Hematopoietic multipotent progenitor cell treated with erythropoietin and hydrocortisone succinate and interleukin-3 and kit ligand, for 8 days (in vitro differentiated cells): ENCODE data around the gene SLN.
"Not testable (repeated sequence)": the region's sequence is repeated elsewhere in the genome, so short reads cannot be mapped to it uniquely, and the experiment has no call there.

Experiments used
- DNase-seq: peaks from one replicate; pipeline ENCODE4 v3.0.0-alpha.2; 2015

Gene SLN

GRCh38 chr11:107711861-107712755 lies at the start of gene SLN:
Gene SLN, minus strand, starts transcription at chr11:107712056.
- no peak for DNase-seq

GRCh38 chr11:107758719-107759355 lies 47.0 kb upstream of the SLN start:
- not testable (repeated sequence) for DNase-seq

DNA sequence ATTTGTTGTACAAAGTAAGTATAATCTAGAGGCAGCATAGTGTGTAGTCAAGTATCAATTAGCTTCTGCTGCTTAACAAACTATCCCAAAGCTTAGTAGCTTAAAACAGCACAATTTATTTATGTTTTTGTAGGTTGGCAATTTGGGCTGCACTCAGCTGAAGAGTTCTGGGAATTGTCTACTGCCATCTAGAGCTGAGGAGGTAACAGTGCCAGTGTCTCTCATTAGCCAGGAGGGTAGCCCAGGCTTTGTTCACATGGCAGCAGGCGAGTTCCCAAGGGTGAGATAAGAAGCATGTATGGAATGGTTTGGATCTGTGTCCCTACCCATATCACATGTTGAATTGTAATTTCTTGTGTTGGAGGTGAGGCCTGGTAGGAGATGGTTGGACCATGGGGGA lies 45.8 kb upstream of the SLN start:
- no peak for DNase-seq

- DNase-seq = no peak
Observed at GRCh38 chr11:107756553-107756952, 44.7 kb upstream of the SLN start.

DNA sequence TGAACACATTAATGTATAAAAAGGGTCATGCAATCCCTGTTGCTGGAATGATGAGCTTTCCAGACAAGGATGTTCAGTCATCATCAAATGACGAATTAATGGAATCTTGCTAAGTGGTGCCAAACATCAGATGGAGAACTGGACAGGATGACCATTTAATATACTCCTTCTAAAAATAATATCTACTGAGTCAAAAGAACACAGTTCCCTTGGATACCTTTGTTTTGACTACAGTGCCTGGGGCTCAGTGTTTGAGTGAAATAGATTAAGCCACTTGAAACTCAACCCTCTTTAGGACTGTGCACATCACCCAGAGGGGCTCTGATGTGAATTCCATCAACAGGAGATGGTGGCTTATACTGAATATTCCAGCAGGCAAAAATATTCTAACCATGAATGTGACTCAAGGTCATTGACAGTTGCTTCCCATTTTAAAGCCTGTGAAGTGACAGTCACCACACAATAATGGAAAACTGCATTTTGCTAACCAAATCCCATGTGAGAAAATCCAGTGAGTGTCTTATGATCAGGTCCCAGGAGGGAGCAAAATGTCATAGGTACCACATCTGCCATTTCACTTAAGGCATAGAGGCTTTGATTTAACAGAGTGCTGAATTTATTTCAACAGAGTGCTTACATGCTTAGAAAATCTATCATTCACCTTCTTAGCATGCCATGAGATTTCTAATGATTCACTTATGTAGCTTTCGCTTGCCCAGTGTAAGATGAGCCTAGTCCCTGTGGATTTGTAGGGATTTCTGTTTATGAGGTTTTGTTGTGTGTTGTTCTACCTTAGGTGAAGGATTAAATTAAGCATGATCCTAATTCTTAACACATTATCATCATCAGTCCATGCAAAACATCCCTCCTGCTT lies 41.3 kb upstream of the SLN start:
- no peak for DNase-seq

DNA sequence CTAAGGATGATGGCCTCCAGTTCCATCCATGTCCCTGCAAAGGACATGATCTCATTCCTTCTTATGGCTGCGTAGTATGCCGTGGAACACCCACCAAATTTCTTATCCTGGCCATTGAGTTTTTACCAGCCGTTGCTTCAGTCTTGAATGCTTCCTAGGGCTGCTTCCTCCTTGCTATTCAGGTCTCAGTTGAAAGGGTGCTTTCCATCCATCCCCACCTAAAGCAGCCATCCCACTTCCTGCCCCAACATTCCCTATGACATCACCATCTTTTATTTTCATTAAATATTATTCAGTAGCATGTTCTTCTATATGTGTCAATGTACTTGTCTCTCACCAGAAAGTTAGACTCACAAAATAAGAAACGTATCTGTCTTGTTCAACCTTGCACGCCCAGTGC lies 40.7 kb upstream of the SLN start:
- DNase-seq = no peak

DNA sequence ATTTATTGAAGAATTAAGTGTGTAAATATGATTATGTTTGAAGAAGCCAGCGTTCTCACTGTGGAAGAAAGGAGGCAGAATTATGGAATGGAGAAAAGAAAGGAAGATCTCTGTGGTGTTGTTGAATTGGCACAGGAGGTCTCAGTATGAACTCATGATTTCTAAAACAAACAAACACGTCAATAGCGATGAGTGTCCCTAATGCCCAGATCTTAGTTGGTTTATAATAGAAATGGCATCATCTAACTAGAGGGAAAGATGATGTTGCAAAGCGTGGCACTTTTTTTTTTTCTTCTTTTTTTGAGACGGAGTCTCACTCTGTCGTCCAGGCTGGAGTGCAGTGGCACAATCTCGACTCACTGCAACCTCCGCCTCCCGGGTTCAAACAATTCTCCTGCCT lies 39.2 kb upstream of the SLN start:
- no peak for DNase-seq

- no peak for DNase-seq
Observed at GRCh38 chr11:107750313-107750712, 38.5 kb upstream of the SLN start.

DNA sequence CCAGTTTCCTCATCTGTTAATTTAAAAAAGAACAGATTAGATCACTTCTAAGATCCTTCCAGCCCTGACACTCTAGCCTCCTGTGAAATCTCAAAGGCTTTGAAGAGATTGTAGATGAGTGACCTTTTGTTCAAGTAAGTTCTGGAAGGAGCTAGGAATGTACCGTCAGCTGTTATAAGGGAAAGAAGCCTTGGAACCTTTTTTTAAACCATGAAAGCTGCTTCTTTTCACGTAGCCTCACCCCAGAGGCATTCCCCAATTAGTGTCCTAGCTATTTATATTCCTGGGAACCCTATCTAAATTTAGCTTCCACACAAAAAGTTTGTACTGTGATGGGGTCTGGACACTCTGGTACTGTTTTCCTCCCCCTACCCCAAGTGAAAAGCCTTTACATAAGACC lies 35.8 kb upstream of the SLN start:
- DNase-seq = no peak

DNA sequence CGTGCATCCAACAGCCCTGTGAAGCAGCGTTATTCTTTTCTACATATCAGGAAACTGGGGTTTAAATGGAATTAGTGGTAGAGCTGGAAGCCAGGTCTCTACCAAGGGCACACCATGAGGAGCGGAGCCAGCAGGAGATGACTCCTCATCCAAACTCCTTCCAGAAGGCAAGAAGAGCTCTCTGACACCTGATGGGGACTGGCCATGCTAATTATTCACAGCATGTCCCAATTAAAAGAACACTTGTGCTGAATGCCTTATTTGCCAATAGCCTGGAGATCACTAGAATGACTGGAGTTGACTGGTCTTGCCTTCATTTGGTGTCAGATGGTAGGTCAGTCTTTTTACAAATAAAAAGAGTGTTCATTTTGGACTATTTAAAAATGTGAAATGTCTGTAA lies 32.9 kb upstream of the SLN start:
- DNase-seq = no peak

- DNase-seq = no peak
Observed at GRCh38 chr11:107743191-107743590, 31.3 kb upstream of the SLN start.

GRCh38 chr11:107741044-107741823 lies 29.4 kb upstream of the SLN start:
- peak; percentile 63 for DNase-seq

DNA sequence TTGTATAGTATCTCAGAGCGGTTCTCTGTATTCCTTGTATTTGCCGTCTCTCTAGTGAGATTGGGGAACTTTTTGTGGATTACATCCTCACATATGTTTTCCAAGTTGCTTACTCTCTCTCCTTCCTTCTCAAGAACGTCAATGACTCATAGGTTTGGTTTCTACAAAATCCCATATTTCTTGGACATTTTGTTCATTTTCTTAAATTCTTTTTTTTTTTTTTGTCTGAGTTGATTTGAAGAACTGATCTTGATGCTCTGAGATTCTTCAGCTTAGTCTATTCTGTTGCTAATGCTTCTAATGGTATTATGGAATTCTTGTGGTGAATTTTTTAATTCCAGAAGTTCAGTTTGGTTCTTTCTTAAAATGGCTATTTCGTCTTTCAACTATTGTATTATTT lies 28.4 kb upstream of the SLN start:
- no peak for DNase-seq

DNA sequence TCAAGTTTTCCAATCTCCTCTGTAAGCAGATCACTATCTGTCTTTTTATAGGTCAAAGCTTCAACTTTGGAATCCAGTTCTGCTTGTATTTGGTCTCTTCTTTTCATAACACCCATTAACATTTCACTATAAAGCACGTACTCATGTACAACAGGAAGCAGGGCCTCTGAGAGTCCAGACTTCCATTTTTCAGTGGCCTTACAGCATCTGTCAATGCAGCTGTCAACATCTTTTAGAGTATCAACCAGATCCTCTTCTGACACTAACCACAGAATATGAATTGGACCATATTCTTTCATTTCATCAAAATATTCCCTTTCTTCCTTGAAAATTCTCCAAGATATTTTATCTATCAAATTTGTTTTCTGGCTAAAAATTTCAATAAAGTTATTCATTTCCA lies 24.7 kb upstream of the SLN start:
- no peak for DNase-seq

DNA sequence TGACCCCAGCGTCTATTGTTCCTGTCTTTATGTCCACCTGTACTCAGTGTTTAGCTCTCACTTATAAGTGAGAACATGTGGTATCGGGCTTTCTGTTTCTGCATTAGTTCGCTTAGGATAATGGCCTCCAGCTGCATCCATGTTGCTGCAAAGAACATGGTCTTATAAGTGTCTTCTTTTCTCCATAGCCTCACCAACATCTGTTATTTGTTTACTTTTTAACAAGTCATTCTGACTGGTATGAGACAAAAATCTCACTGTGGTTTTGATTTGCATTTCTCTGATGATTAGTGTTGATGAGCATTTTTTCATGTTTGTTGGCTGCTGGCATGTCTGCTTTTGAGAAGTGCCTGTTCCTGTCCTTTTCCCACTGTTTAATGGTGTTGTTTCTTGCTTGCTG lies 21.7 kb upstream of the SLN start:
- DNase-seq = no peak

DNA sequence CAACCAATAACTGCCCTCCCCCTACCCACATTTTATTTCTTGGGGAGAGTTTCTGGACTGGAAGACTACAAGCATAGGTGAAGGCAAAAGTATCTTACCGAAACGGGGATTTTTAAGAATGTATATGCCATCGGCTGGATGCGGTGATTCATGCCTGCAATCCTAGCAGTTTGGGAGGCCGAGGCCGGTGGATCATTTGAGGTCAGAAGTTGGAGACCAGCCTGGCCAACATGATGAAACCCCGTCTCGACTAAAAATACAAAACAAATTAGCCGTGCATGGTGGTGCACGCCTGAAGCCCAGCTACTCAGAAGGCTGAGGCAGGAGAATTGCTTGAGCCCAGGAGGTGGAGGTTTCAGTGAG lies 20.8 kb upstream of the SLN start:
- DNase-seq = no peak

DNA sequence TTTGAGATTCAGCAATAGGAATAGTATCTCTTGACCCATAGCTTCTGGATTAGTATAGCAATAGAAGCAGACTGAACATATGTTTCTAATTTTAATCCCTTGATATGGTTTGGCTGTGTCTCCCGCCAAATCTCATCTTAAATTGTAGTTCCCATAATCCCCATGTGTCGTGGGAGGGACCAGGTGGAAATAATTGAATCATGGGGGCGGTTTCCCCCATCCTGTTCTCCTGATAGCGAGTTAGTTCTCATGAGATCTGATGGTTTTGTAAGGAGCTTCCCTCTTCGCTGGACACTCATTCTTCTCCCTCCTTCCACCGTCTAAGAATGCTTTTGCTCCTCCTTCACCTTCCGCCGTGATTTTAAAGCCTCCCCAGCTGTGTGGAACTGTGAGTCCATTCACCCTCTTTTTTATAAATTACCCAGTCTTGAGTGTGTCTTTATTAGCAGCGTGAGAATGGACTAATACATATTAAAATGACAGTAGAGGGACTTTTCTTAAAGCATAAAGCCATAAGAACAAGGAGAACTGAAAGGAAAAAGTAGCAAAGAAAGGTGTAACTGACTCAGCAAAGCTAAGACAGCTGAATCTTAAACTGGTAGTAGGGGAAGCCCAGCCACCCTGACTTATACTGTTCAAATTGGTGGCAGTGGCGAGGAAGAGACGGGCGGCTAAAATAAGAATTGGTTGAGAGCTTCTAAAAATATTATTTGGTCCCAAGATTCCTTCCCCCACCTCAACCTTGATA lies 20.3 kb upstream of the SLN start:
- no peak for DNase-seq

DNA sequence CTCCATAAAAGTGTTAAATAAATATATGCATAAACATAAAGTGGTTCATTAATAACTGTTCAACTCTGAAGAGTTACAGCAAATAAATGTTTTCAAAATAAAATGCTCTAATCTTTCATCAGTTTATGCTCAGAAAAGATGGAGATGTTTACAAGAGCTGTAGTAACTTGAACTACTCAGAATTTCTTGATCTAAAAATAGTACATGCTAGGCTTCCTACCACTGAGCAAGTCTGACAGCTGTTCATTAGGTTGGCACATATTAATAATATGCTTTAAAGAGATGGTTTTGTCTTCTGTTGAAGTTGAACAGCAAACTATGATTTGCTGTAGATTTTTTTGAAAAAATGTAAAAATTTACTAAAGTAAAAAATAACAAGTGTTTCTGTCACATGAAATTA lies 10.8 kb upstream of the SLN start:
- no peak for DNase-seq

GRCh38 chr11:107721207-107721606 lies 9.4 kb upstream of the SLN start:
- DNase-seq = no peak

- no peak for DNase-seq
Observed at GRCh38 chr11:107720303-107720774, 8.5 kb upstream of the SLN start.

DNA sequence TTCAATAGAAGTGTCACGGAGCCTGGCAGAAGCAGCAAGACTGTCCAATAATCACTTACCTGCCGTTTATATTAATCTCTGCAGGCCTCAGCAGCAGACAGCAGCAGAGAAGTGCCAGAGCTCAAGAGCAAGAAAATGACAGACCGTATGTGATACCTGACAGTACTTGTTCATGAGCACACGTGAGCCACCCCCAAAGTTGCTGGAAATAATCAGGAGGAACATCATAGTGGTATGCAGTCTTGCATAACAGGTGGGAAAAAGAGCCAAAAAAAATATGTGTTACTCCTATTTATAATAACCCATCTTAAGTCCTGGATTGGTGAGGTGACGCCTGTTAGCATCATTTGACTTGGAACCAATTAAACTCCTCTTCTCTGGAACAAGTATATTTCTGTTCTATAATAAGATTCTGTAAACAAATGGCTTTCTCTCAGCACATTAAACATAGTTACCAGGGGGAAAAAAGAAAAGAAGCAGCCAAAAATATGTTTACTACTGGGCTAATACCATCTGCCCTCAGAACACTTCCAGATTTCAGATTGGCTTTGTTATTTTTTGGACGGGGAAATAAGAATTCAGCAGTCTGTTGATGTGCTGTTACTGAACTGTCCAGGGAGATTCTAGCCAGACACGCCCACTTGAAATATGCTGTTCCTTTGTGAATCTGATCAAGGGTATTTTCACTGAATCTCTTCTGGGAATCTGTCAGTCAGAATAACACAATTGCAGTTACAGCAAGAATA lies 7.9 kb upstream of the SLN start:
- DNase-seq = no peak
